ENCODE results near the gene CD19. TPM values are rescaled to one million over a fixed set of nuclear protein-coding genes. Genes with fewer than 3 reads are reported as not detected.

The CD19 gene
- total and polyA plus RNA-seq, 7 donors: 1.4 to 45.9 TPM; not detected in 5

- WGBS, 2 donors: 95% methylated on average over 4 of the region's 4 CpGs
- Histone ChIP-seq H3K4me1 (peaks cover 0 to 11% (median 3%) of the 10 kb centered on the region in 4 donors), H3K9me3 (no peaks in the 10 kb centered on the region), H3K36me3 (no peaks in the 10 kb centered on the region), H3K4me3 (no peak overlapping the region), H3K27me3 (no peaks in the 10 kb centered on the region), H3K27ac (no peak overlapping the region)
- no peak for TF ChIP-seq POLR2AphosphoS5 (IDR thresholded peaks at IDR 0.05)
- no peak for TF ChIP-seq EP300 (IDR thresholded peaks at IDR 0.05)
- TF ChIP-seq POLR2A (IDR thresholded peaks at IDR 0.05): no peak
- TF ChIP-seq CTCF (IDR thresholded peaks at IDR 0.05): no peak
- no peak for DNase-seq
- intact Hi-C loops (cut with DNase I): no loop called here
Measured at GRCh38 chr16:28935346-28935745, 3.6 kb downstream of the CD19 start.

GRCh38 chr16:28935924-28936783, 4.4 kb downstream of the CD19 start:
- intact Hi-C loops (cut with DNase I): no loop called here
- Histone ChIP-seq H3K9me3 (no peaks in the 10 kb centered on the region), H3K4me1 (peaks cover 0 to 11% (median 3%) of the 10 kb centered on the region in 4 donors), H3K36me3 (no peaks in the 10 kb centered on the region), H3K27ac (no peak overlapping the region), H3K27me3 (no peaks in the 10 kb centered on the region), H3K4me3 (peak overlapping the region in 2 of 4 donors; percentile 4 to 36)
- 12 to 29% methylated on average over 36 of the region's 36 CpGs for WGBS, 2 donors
- no peak for TF ChIP-seq CTCF (IDR thresholded peaks at IDR 0.05)
- no peak for TF ChIP-seq EP300 (IDR thresholded peaks at IDR 0.05)
- TF ChIP-seq POLR2AphosphoS5 (IDR thresholded peaks at IDR 0.05): no peak
- no peak for TF ChIP-seq POLR2A (IDR thresholded peaks at IDR 0.05)
- peak; percentile 82 for DNase-seq

GRCh38 chr16:28936784-28937155, 5.0 kb downstream of the CD19 start:
- no peaks in the 10 kb centered on the region for H3K27me3 ChIP-seq
- peaks cover 0 to 11% (median 3%) of the 10 kb centered on the region in 4 donors for H3K4me1 ChIP-seq
- DNase-seq: no peak
- no peak overlapping the region for H3K27ac ChIP-seq
- H3K36me3 ChIP-seq: no peaks in the 10 kb centered on the region
- 72 to 76% methylated on average over 26 of the region's 26 CpGs for WGBS, 2 donors
- TF ChIP-seq CTCF (IDR thresholded peaks at IDR 0.05): no peak
- no peak for TF ChIP-seq POLR2A (IDR thresholded peaks at IDR 0.05)
- no peak for TF ChIP-seq POLR2AphosphoS5 (IDR thresholded peaks at IDR 0.05)
- no peak for TF ChIP-seq EP300 (IDR thresholded peaks at IDR 0.05)
- no peaks in the 10 kb centered on the region for H3K9me3 ChIP-seq
- peak overlapping the region in 2 of 4 donors; percentile 4 to 36 for H3K4me3 ChIP-seq
- intact Hi-C loops (cut with DNase I): no loop called here

- intact Hi-C loops (cut with DNase I): no loop called here
- no peaks in the 10 kb centered on the region for H3K36me3 ChIP-seq
- H3K27ac ChIP-seq: no peak overlapping the region
- TF ChIP-seq EP300 (IDR thresholded peaks at IDR 0.05) (no peak), CTCF (IDR thresholded peaks at IDR 0.05) (no peak), POLR2AphosphoS5 (IDR thresholded peaks at IDR 0.05) (no peak)
- no peak overlapping the region for H3K4me3 ChIP-seq
- H3K4me1 ChIP-seq: peaks cover 0 to 11% (median 3%) of the 10 kb centered on the region in 4 donors
- H3K9me3 ChIP-seq: no peaks in the 10 kb centered on the region
- DNase-seq: no peak
- 64 to 84% methylated on average over 14 of the region's 14 CpGs for WGBS, 2 donors
- no peaks in the 10 kb centered on the region for H3K27me3 ChIP-seq
Measured at GRCh38 chr16:28937222-28937876, 5.6 kb downstream of the CD19 start.

All from sigmoid colon (tissue), 7 donors.